WTC11 (cell line): ENCODE results near the gene TNFAIP8L3.

Source experiments
- CTCF ChIP-seq: fragments of 200-600 bp; IDR thresholded peaks from 2 replicates; pipeline ENCODE4 v1.8.0; 2022; ENCODE audit warnings: antibody characterized with exemption
- TCF7 ChIP-seq: sonication (generic); formaldehyde crosslinking; IDR thresholded peaks from 2 replicates; pipeline ENCODE4 v1.8.0; 2022; ENCODE audit warnings: mild to moderate bottlenecking, low read depth, missing genetic modification reagents, moderate library complexity
- ZBTB43 ChIP-seq: sonication (generic); formaldehyde crosslinking; IDR thresholded peaks from 2 replicates; pipeline ENCODE4 v1.8.1; 2023; ENCODE audit warnings: mild to moderate bottlenecking, missing genetic modification reagents
- ZNF219 ChIP-seq: sonication (generic); formaldehyde crosslinking; IDR thresholded peaks from 2 replicates; pipeline ENCODE4 v1.8.0; 2023; ENCODE audit warnings: missing genetic modification reagents, mild to moderate bottlenecking, borderline replicate concordance
- ZNF512 ChIP-seq: sonication (generic); formaldehyde crosslinking; IDR thresholded peaks from 2 replicates; pipeline ENCODE4 v1.8.1; 2022; ENCODE audit warnings: missing genetic modification reagents, borderline replicate concordance
- ZSCAN18 ChIP-seq: fragments of 250-450 bp; sonication (Bioruptor Pico); IDR thresholded peaks from 2 replicates; pipeline ENCODE4 v2.1.2; 2022; ENCODE audit warnings: mild to moderate bottlenecking, moderate library complexity

GRCh38 chr15:51098331-51098619 lies 3.6 kb upstream of the TNFAIP8L3 start:
- TF ChIP-seq ZNF512 (CRISPR knock-in tag) (no peak), CTCF (no peak), ZBTB43 (CRISPR knock-in tag) (no peak), ZSCAN18 (CRISPR knock-in tag) (no peak), TCF7 (CRISPR knock-in tag) (no peak), ZNF219 (no peak)
